Lung (tissue), 12 donors: ENCODE results near the gene GLRX5. TPM values are rescaled to one million over a fixed set of nuclear protein-coding genes. Genes with fewer than 3 reads are reported as not detected.

Experiments
- ATAC-seq: fragments of 200-7000 bp; cut with Tn5 transposase; one replicate; pipeline ENCODE4 v1.9.1; 2020; ENCODE audit warnings: moderate number of reproducible peaks; ENCODE audit not compliant: insufficient read depth, low FRiP score
- DNase-seq, 3 donors: peaks; one replicate each; pipeline ENCODE4 v3.0.0-alpha.2; 2013 to 2017
- H3K27ac ChIP-seq, 2 donors: one replicate each; pipeline ENCODE4 v1.5.1; 2013; ENCODE audit warnings: mild to moderate bottlenecking in 2 of 2, moderate library complexity in 2 of 2, control low read depth in 1 of 2, inconsistent platforms in 1 of 2, low read depth in 1 of 2, low read length in 1 of 2
- H3K27me3 ChIP-seq, 3 donors: one replicate each; pipeline ENCODE4 v1.5.1; 2013; ENCODE audit warnings: low read length in 2 of 3; ENCODE audit not compliant: control insufficient read depth in 3 of 3, insufficient read depth in 3 of 3
- H3K36me3 ChIP-seq, 4 donors: one replicate each; pipeline ENCODE4 v1.5.1; 2013; ENCODE audit warnings: low read length in 4 of 4, mild to moderate bottlenecking in 1 of 4, moderate library complexity in 1 of 4; ENCODE audit not compliant: control insufficient read depth in 4 of 4, insufficient read depth in 4 of 4
- H3K4me1 ChIP-seq, 5 donors: one replicate each; pipeline ENCODE4 v1.5.1; 2013; ENCODE audit warnings: low read length in 5 of 5, mild to moderate bottlenecking in 2 of 5, moderate library complexity in 1 of 5; ENCODE audit not compliant: control insufficient read depth in 5 of 5, insufficient read depth in 5 of 5
- H3K4me3 ChIP-seq: one replicate; pipeline ENCODE4 v1.5.1; 2013; ENCODE audit warnings: mild to moderate bottlenecking, control low read depth, moderate library complexity
- H3K9ac ChIP-seq, 2 donors: one replicate each; pipeline ENCODE4 v1.5.1; 2013; ENCODE audit warnings: low read length in 2 of 2, control low read depth in 1 of 2; ENCODE audit not compliant: insufficient read depth in 1 of 2
- H3K9me3 ChIP-seq, 4 donors: one replicate each; pipeline ENCODE4 v1.5.1; 2013; ENCODE audit warnings: low read length in 3 of 4, mild to moderate bottlenecking in 1 of 4, moderate library complexity in 1 of 4; ENCODE audit not compliant: control insufficient read depth in 4 of 4, insufficient read depth in 3 of 4
- WGBS, 2 donors: extraction: QIAGEN DNeasy Blood & Tissue Kit; methylation state at CpG; one replicate each; pipeline ENCODE4 v1.1.7; 2013; 5-methylcytosine and 5-hydroxymethylcytosine counted together
- polyA plus RNA-seq, 2 donors: library from polyadenylated mRNA; stranded (reverse); fragments of 200-250 nt; gene quantifications; one replicate each; pipeline ENCODE4 v1.2.1, GENCODE V29; 2013
- total RNA-seq, 2 donors: library from RNA; depleted of rRNA in 1 of 2; stranded (reverse); fragments of >200 nt in 1 of 2; gene quantifications; one replicate each; pipeline ENCODE4 v1.2.1, GENCODE V29; 2014 to 2021
- TF ChIP-seq, protein P1 (sequence below): IDR thresholded peaks from 2 replicates; pipeline ENCODE4 v1.5.1; 2012; ENCODE audit warnings: mild to moderate bottlenecking; ENCODE audit errors: control extremely low read depth, extremely low read depth
- donor health status: control.
- donor health status: control.
- donor health status: Bipolar disorder and iron deficiency.
- donor health status: healthy.
- donor health status: DM: yes; HTN: yes; CAD: no.

The GLRX5 gene
- total and polyA plus RNA-seq, 4 donors = 22.4 to 35.6 (median 29.1) TPM

DNA sequence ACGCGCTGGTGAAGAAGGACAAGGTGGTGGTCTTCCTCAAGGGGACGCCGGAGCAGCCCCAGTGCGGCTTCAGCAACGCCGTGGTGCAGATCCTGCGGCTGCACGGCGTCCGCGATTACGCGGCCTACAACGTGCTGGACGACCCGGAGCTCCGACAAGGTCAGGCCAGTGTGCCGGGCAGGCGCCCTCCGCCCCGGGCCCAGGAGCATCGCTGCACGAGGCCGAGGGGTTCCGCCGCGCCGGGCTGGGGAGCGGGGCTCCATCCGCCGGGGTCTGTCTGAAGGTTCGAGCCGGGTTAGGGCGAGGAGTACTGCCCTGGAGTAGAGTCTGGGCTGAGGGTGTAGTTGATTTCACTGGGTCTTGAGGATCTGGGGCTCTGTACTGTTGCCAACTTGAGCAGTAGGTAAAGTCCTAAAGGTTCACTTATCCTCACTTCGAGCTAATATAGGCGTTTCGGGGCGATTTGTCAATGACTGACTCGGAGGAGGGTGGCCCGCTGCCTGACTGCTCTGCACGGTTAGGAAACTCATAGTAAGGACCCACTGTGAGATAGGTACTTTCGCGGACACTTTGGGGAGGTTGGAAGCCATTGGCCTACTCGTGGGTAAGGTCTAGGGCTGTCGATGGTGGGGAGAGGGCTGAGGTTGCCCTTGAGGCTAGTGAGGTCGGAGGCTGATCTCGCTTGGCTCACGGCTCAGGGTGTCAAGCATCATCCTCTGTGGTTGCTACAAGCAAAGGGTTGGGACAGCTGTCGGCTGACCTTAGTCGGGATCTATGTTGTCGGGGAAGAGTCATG lies 574 bp downstream of the GLRX5 start:
- peaks cover 12 to 56% (median 31%) of the 10 kb centered on the region in 5 donors for H3K4me1 ChIP-seq
- ATAC-seq (no peak), DNase-seq (no peak)
- WGBS, 2 donors = 2% methylated on average over 52 of the region's 52 CpGs
- H3K9ac ChIP-seq = peak overlapping the region; percentile 61 to 84
- H3K9me3 ChIP-seq = no peaks in the 10 kb centered on the region
- TF ChIP-seq, protein P1, sequence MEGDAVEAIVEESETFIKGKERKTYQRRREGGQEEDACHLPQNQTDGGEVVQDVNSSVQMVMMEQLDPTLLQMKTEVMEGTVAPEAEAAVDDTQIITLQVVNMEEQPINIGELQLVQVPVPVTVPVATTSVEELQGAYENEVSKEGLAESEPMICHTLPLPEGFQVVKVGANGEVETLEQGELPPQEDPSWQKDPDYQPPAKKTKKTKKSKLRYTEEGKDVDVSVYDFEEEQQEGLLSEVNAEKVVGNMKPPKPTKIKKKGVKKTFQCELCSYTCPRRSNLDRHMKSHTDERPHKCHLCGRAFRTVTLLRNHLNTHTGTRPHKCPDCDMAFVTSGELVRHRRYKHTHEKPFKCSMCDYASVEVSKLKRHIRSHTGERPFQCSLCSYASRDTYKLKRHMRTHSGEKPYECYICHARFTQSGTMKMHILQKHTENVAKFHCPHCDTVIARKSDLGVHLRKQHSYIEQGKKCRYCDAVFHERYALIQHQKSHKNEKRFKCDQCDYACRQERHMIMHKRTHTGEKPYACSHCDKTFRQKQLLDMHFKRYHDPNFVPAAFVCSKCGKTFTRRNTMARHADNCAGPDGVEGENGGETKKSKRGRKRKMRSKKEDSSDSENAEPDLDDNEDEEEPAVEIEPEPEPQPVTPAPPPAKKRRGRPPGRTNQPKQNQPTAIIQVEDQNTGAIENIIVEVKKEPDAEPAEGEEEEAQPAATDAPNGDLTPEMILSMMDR = no peak
- H3K27ac ChIP-seq = peak overlapping the region; percentile 69 to 73
- peaks cover 0 to 4% (median 0%) of the 10 kb centered on the region in 4 donors for H3K36me3 ChIP-seq
- H3K4me3 ChIP-seq = peak overlapping the region; percentile 98
- no peaks in the 10 kb centered on the region for H3K27me3 ChIP-seq

DNA sequence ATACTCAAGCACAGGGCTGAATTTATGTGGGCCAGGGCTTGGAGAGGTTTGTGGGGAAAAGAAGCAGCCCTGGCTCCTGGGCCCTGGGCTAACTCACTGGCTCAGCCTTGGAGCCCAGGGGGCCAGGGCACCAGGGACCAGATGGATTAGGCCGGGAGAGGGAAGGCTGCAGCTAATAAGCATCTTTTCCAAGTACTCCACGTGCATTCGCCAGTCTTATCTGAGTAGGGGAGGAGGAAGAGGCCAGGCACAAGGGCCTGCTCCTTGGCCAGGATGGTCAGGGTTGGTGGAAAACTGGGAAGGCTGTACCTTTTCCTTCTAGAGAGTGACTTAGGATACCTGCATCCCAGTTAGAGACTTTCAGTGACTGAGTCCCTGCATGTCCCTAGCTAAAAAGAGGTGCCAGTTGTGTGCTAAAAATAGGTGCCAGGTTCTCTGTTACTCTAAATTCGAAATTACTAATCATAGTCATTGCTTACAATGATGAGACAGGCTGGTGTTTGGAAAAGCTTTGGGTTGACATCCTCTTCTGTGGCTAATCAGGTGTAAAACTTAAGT lies 1.3 kb downstream of the GLRX5 start:
- H3K9me3 ChIP-seq = no peaks in the 10 kb centered on the region
- TF ChIP-seq, protein P1 = no peak
- WGBS, 2 donors = 35 to 37% methylated on average over 4 of the region's 4 CpGs
- H3K4me1 ChIP-seq = peaks cover 11 to 54% (median 31%) of the 10 kb centered on the region in 5 donors
- H3K4me3 ChIP-seq = peak overlapping the region; percentile 98
- H3K36me3 ChIP-seq = peaks cover 0 to 4% (median 0%) of the 10 kb centered on the region in 4 donors
- no peak for ATAC-seq
- no peak for DNase-seq
- peak overlapping the region; percentile 61 to 84 for H3K9ac ChIP-seq
- H3K27me3 ChIP-seq = no peaks in the 10 kb centered on the region
- peak overlapping the region in 1 of 2 donors; percentile 73 for H3K27ac ChIP-seq

DNA sequence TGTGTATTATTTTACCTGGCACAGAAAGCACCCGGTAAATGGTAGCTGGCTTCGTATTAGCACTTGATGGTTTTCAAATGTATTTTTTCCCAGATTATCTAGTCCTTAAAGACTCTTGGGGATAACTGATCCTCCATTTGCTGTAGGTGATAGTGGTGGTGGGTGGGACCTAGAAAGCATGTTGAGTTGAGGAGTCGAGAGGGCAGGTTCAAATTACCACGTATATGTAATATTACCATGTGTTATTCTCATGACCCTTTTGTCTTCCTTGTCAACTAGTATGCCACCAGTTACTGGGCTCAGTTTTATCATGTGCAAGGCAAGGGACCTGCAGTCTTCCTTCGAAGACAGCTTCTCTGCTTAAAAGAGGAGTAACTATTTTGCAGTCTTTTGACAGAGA lies 1.8 kb downstream of the GLRX5 start:
- Histone ChIP-seq H3K9ac (no peak overlapping the region), H3K4me1 (peaks cover 11 to 52% (median 28%) of the 10 kb centered on the region in 5 donors)
- TF ChIP-seq, protein P1 = no peak

More for the DNA sequence above, 1.8 kb downstream of the GLRX5 start:
- 79 to 82% methylated on average over 5 of the region's 5 CpGs for WGBS, 2 donors
- H3K9me3 ChIP-seq = no peaks in the 10 kb centered on the region
- H3K36me3 ChIP-seq = peaks cover 0 to 4% (median 0%) of the 10 kb centered on the region in 4 donors
- DNase-seq = no peak
- no peaks in the 10 kb centered on the region for H3K27me3 ChIP-seq
- ATAC-seq = no peak
- no peak overlapping the region for H3K4me3 ChIP-seq
- peak overlapping the region in 1 of 2 donors; percentile 45 for H3K27ac ChIP-seq
